ENCODE data around the gene SMCO3. TPM values are rescaled to one million over a fixed set of nuclear protein-coding genes. Genes with fewer than 3 reads are reported as not detected.

SMCO3 gene
- total and polyA plus RNA-seq, 2 of the 13 experiments (the other 11 are each of a cell fraction or from before 2014, with no cell fraction given): 0.29 to 0.42 TPM

DNA sequence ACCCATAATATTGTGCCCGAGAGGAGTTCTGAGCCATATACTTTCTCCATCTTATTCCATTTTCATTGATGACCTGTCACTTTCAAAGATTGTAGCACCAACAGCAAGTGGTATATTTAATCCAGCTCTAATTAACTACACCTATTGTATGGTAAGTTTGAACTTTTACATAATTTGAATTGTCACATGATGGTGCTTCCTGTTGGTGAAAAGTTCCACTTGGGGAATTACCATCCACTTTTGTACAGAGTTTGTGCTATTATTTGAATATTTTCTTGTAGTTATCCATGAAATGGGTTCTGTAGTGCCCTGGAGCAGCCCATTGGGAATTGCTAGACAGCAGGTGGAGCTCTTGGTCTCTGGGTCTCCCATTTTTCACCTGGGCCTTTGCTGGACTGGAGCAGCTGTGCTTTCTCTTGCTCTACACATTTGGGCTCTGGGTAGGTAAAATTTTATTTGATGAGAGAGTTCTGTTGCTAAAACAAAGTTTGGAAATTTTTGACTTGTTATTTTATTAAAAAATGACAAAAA, 3.0 kb downstream of the SMCO3 start (continued):
- TF ChIP-seq, protein P1, sequence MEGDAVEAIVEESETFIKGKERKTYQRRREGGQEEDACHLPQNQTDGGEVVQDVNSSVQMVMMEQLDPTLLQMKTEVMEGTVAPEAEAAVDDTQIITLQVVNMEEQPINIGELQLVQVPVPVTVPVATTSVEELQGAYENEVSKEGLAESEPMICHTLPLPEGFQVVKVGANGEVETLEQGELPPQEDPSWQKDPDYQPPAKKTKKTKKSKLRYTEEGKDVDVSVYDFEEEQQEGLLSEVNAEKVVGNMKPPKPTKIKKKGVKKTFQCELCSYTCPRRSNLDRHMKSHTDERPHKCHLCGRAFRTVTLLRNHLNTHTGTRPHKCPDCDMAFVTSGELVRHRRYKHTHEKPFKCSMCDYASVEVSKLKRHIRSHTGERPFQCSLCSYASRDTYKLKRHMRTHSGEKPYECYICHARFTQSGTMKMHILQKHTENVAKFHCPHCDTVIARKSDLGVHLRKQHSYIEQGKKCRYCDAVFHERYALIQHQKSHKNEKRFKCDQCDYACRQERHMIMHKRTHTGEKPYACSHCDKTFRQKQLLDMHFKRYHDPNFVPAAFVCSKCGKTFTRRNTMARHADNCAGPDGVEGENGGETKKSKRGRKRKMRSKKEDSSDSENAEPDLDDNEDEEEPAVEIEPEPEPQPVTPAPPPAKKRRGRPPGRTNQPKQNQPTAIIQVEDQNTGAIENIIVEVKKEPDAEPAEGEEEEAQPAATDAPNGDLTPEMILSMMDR (CRISPR knock-in tag; IDR thresholded peaks at IDR 0.05): peak; percentile 76
- TF ChIP-seq EP300 (IDR thresholded peaks at IDR 0.05; ENCODE audit: low read depth in 2 of 2, low read length in 2 of 2) (no peak), EP300 (CRISPR knock-in tag; IDR thresholded peaks at IDR 0.05; ENCODE audit: borderline replicate concordance) (no peak), RAD21 (CRISPR knock-in tag; IDR thresholded peaks at IDR 0.05) (peak; percentile 71)

DNA sequence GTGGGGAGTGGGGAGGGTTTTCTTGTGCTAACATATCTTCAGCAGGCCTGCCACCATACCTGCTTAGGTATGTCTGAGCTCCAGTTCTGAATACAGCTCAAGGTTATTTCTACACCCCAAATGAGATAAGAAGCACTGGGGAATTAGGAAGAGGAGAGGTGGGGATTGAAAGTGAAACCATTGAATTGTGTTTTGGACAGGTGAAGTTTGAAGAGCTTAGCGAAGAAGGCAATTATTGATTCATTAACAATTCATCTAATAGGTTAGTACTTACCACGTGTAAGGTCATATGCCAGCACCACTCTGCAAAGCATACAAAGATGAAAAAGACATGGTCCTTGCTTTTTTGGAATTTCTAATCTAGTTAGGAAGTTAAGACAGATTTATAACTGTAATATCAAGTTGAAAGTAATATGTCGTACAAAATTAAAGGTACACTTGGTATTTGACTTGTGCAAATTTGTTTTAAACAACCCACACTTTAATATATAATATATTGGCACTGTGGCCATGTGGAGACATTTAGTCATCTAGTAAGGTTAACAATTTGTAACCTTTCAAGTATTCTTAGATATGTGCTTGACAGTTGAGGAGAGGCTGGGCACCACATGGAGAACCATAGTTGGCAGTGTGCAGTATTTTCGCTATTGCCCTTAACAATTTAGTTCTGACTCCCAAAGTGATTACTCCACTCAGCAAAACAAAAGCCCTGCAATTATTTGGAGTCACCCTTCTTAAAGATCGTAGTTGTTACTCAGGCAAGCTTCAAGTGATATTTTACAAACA, 3.6 kb downstream of the SMCO3 start:
- no peak overlapping the region for H3K9ac ChIP-seq (ENCODE audit: insufficient read depth, low read depth, low read length)
- H3K27ac ChIP-seq (ENCODE audit: extremely low read length, insufficient read depth, low read length): no peak overlapping the region
- in situ Hi-C loops (cut with HindIII; ENCODE audit: extremely low pct_ligation_motif_present, low pct_unique_long_range_greater_than_20kb) (loop anchor here (5.0 kb wide), 1 partner anchor 187 kb away; no protein-coding TSS in a partner anchor), intact Hi-C loops (cut with micrococcal nuclease; ENCODE audit: unreplicated experiment) (loop anchor here (5.0 kb wide), 1 partner anchor 88 kb away; no protein-coding TSS in a partner anchor)
- ATAC-seq (no peak), DNase-seq (ENCODE audit: low spot score) (no peak), FAIRE-seq (no peak)
- peaks cover 13% of the 10 kb centered on the region for H3K4me1 ChIP-seq (ENCODE audit: insufficient read depth, low read length)
- TF ChIP-seq HMG20A (CRISPR knock-in tag; IDR thresholded peaks at IDR 0.05; ENCODE audit: borderline replicate concordance) (no peak), SKI (IDR thresholded peaks at IDR 0.05; ENCODE audit: partially characterized antibody) (no peak), SMC3 (IDR thresholded peaks at IDR 0.05; ENCODE audit: low read length) (no peak), ZNF501 (CRISPR knock-in tag; IDR thresholded peaks at IDR 0.05) (no peak)
- H3K79me2 ChIP-seq (ENCODE audit: insufficient read depth, low read length): no peaks in the 10 kb centered on the region
- no TSS peak for BruUV-seq (replicated peaks)
- H4K20me1 ChIP-seq (ENCODE audit: insufficient read depth, low read length): no peaks in the 10 kb centered on the region
- H3K27me3 ChIP-seq (ENCODE audit: control insufficient read depth in 1 of 2, insufficient read depth in 2 of 2, low read length in 2 of 2): no peaks in the 10 kb centered on the region
- POLR2A ChIA-PET: interaction anchor here (0.6 kb wide), 1 partner anchor 39 kb away, joined by 3 read pairs; a partner anchor contains a TSS
- H3K36me3 ChIP-seq (replicated peaks in 1 of 2; ENCODE audit: control insufficient read depth in 1 of 2, insufficient read depth in 2 of 2, low read length in 2 of 2): no peaks in the 10 kb centered on the region
- WGBS (ENCODE audit: low lambda C conversion rate): 86% methylated on average over 5 of the region's 5 CpGs
- H3K9me3 ChIP-seq (ENCODE audit: low read length): no peaks in the 10 kb centered on the region
- CTCF ChIA-PET (ENCODE audit: low intra/inter-chr PET ratio, low total read pairs): interaction anchor here (1.5 to 2.1 kb wide), 3 partner anchors 35 to 411 kb away, joined by 6 to 23 read pairs (median 7); partner anchors contain the start of gene RERG
- no peak overlapping the region for H3K4me3 ChIP-seq (replicated peaks in 1 of 3; ENCODE audit: insufficient read depth in 1 of 3, low read depth in 2 of 3, low read length in 3 of 3)
- H2AFZ ChIP-seq (ENCODE audit: low read length): no peak overlapping the region
- H3K4me2 ChIP-seq (ENCODE audit: low read depth, low read length): no peak overlapping the region
